Activated CD4-positive, CD25-positive, alpha-beta regulatory T cell treated with anti-CD3 and anti-CD28 coated beads, Interleukin-2, amount 50 U/mL, for 72 hours (primary cell): Measurements from ENCODE around the gene APBB2.

Experiments
- DNase-seq: peaks from one replicate; pipeline ENCODE4 v3.0.0; 2021

The APBB2 gene

GRCh38 chr4:41215155-41215554 lies 813 bp upstream of the APBB2 start:
- no peak for DNase-seq

DNA sequence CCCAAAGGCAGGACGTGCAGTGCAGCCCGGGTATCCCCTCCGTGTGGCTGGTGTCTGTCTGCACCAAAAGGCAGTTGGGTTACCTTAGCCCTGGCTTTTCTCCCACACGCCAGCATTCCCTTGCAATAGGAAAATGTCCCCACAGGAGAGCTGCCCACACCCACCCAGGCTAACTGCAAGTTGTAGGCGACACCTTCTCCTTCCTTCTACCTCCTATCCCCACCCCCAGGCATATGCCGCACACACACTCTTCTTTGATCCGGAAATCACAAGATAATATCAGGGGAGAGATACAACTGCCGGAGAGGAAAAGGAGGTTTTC lies 444 bp upstream of the APBB2 start:
- no peak for DNase-seq

DNA sequence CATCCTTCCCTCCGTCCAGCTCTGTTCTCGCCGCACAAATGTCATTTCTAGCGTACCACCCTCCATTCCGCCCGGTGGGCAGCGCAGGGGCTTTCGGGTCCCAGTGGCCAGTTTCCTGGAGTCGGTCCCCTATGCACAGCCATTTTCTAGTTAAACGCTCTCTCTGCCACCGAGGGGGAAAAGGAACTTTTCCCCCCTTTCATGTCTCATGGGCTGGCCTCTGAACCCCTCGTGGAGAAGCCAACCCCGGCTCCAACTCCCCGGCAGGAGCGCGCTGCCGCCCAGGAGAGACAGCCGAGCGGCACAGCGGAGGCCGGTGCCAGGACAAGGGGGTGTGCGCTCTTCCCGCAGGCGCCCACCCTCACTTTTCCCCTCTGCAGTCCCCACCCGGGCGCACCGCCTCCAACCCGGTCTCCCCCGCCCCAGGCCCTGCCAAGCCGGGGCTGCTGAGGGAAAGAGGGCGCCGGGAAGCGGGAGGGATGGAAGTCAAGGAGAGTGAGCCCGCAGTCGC lies 662 bp downstream of the APBB2 start:
- no peak for DNase-seq

DNA sequence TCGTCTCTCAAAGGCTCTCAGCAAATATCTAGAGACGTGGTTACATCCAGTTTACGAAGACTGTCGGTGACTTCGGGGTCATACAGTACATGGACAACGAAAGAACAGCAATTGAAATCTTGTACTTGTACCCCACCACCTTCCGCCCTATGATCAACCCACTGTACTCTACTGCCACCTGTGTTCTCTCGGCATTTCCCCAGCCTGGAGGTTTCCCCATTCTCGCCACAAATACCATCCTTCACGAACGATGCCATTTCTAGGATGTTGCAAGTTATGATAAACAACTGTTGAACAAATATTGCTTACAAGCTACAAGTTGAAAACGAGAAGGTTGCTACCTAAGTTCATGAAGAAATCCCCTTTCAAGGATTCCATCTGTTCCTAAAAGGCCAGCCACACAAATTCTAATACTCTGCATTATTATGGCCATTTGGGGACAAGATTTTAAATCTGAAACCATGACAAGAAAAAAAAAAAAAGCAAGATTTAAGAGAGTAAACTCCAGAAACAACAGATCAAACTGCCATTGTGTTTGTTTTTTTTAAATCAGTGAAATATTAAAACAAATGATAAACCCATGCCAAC lies 1.6 kb downstream of the APBB2 start:
- no peak for DNase-seq

- no peak for DNase-seq
These were observed 2.3 kb downstream of the APBB2 start for GRCh38 chr4:41211951-41212615.

DNA sequence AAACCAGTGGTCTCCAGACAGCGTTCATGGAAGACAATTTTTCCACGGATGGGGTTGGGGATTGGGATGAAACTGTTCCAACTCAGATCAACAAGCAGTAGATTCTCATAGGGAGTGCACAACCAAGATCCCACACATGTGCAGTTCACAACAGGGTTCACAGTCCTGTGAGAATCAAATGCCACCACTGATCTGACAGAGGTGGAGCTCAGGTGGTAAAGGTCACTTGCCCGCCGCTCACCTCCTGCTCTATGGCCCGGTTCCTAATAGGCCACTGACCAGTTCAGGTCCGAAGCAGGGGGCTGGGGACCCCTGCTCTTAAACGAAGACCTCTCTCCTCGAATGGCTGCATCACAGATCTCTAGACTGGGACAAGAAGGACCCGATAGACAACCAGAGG lies 4.4 kb downstream of the APBB2 start:
- DNase-seq: no peak

DNA sequence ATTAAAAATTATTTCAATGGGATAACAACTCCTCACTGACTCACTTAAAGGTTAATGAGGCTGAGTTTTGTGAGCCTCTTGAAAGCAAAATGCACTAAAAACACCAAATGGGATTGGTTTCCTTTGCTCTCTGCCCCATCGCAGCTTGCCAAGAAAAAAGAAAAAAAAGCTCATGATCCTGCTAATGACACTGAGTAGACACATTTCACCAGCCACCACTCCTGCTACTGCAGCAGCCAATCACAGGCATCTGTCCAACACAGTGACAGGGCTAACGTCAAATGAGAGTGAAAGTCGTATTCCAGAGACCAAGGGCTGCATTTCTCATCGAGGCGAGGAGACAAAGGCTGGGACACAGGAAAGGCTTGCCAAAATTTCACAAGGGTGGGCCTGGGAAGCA lies 5.2 kb downstream of the APBB2 start:
- no peak for DNase-seq

DNA sequence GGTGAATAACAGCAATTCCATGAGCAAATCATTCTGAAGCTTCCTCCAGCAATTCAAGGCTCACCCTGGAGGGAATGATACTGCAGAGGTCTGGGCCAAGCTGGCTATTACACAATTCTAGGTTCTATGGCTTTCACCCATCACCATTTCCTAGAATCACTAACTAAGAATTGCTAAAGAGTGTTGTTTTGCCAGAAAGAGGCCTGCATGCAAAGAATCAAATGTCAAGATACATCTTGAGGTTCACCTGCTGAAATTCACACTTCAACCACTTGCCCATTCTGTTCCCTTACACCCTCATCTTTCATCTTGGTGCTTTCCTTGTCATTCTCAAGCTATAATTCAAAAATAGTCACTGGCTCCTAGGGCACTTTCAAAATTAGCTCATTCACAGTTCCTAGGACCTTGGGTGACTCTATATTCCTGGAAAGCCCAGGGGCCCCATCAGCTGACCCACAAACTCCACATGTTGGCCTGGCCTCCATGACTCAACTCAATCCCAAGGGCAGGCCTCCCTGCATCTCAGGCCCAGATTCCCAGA lies 7.0 kb downstream of the APBB2 start:
- DNase-seq: no peak

GRCh38 chr4:41205854-41206460 lies 8.4 kb downstream of the APBB2 start:
- no peak for DNase-seq

DNA sequence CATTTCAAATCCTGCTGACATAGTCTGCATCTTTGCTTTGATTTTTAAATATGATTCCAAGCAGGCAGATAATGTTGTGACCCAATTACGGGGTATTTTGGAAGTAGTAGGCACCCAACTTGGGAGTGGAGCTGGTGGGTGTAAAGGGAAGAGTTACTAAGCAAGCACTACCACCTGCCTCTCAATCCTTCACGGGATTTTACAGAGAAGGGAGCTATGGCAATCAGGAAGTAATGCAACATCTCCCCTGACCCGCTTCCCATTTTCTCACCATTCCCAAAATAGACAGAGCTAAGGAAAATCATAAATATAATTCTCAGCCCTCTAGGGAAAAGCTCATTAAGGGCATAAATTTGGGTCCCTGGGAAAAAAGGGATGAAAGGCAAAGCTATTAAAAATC lies 9.2 kb downstream of the APBB2 start:
- DNase-seq: no peak

DNA sequence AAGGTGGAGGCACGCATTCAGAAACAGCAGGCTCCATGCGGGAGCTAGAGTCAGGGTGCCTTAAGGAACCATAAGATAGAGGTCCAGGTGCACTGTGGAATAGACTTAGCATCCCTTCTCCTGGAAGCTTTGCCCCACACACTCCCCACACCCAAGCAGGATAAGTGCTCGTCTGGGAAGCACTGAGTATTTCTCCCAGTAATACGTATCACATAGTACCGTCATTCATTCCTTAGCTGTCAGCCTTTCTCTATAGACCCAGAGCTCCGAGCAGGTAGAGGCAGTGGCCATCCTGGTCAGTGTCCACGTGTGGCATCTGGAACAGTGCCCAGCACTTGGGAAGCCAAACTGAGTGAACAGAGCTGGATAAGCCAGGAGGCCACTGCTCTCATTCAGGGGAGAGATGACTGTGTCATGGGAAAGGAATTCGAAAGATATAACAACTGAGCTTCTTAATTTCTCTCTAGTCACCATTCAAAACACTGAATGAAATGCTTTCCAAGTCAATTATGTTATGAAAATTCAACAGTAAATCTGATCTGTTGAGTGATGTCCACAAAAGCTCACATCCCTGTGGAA lies 9.9 kb downstream of the APBB2 start:
- DNase-seq: no peak

GRCh38 chr4:41203841-41204240 lies 10.5 kb downstream of the APBB2 start:
- no peak for DNase-seq

DNA sequence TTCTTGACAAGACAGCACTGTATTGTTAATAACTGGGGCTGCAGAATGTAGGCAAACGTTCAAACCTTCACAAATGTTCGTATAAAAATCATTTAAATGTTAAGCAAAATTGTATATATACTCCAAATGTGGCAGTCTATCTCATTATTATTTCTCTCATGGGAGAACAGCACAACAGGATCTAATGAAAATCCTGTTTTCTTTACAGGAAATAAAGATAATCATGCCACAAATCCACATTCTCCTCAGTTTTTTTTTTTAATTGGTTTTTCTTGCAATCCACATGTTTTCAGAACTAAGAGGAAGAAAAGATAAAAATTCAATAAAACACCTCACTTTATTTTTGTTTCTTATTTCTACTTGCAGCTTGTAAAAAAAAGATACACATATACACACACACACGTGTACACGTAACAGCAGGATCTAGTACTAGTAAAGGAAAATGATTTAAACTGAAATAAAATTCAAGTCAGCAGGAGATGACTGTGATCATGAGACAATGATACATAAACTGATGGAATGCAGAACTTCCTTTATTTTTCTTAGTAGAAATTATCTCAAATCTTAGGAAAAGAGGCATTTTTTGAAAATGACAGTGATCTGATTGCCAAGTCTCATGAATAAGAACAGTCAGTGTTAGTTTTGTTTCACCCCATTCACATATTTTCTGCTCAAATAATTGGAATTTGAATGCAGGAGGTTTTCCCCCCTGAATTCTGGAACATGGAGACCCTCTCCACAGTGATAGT lies 11.3 kb downstream of the APBB2 start:
- no peak for DNase-seq

- DNase-seq: no peak
These were observed 12.0 kb downstream of the APBB2 start for GRCh38 chr4:41202356-41202755.

- no peak for DNase-seq
These were observed 13.8 kb downstream of the APBB2 start for GRCh38 chr4:41200486-41201017.

- no peak for DNase-seq
These were observed 14.6 kb downstream of the APBB2 start for GRCh38 chr4:41199788-41200187.

GRCh38 chr4:41197996-41198395 lies 16.3 kb downstream of the APBB2 start:
- DNase-seq: no peak

DNA sequence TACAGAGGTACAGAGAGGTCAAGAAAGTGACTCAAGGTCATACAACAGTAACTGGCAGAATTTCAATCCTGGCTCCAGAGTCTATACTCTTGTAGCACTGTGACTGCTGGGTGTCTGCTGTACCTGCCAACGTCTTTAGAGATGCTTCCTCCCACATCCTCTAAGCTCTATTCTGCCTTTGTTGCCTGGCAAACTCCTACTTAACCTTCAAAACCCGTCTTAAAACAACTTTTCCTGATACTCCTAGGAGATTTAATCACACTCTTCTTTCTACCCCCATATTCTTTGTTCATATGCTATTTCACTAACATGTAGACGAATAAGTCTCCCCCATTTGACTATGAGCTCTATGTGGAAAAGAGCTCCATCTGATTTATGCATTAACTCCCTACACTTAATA lies 16.8 kb downstream of the APBB2 start:
- DNase-seq: no peak

DNA sequence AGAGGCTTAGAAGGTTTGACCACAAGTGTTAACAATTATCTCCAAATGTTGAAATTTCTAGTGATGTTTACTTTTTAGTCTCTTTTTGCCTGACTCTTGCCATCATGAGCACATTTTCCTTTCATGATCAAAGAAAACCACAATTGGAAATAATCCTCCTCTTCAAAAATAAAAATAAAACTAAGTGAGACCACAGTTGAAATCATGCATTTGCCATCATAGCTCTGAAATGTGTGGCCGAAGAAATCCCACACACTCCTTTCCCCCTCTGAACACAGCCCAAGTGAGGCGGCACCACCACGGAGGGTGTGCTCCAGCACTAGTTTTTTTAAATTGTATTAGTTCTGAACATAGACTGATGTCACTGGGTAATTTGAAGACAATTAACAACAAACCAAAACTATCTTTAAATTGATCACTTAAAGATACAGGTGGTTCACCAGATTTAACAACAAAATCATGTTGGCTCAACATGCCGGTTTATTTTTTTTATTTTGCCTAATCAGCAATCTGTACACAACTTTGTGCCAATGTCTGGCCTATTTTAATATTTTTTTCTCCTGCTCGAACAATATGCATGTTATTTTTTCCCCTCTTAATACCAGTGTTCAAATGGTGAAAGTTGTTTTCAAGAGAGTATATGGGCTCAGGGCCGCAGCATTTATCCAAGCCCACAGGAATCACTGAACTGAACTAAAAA lies 17.6 kb downstream of the APBB2 start:
- DNase-seq: no peak

DNA sequence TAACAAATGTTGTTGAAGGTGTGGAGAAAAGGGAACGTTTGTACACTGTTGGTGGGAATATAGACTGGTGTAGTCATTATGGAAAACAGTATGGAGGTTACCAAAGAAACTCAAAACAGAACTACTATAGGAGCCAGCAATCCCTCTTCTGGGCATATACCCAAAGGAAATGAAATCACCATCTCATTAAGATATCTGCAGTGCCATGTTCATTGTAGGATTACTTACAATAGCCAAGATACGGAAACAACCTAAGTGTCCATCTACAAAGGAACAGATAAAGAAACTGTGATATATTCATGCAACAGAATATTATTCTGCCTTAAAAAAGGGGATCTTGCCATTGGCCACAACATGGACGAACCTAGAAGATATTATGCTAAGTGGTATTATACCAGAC lies 22.2 kb downstream of the APBB2 start:
- DNase-seq: no peak

DNA sequence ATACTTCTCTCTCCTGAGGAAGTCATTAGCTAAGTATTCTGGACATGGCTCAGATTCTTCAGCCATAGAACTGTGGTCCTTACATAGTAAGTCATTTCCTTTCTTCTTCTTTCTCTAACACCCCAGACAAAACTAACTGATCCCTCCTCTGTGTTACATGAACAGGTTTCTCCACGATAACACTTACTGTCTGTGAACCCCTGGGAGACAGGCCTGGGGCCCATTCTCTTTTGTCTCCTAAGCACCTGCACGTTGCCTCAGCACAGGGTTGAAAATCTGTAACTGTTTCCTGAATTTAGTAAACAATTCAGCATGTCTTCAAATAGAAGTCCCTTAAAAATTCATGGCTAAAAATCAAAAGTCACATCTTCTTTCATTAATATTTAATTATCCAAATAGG lies 24.7 kb downstream of the APBB2 start:
- no peak for DNase-seq

GRCh38 chr4:41189076-41189475 lies 25.3 kb downstream of the APBB2 start:
- no peak for DNase-seq
